Endometrium (tissue), 2 donors: Measurements from ENCODE around the gene FBXO11.

Source experiments
- FAIRE-seq: peaks from 2 replicates; lab custom pipeline; 2012; peaks lifted over from hg19 to GRCh38; lab: Jason Lieb, UNC
- donor health status: control.
- donor health status: control.

Gene FBXO11

DNA sequence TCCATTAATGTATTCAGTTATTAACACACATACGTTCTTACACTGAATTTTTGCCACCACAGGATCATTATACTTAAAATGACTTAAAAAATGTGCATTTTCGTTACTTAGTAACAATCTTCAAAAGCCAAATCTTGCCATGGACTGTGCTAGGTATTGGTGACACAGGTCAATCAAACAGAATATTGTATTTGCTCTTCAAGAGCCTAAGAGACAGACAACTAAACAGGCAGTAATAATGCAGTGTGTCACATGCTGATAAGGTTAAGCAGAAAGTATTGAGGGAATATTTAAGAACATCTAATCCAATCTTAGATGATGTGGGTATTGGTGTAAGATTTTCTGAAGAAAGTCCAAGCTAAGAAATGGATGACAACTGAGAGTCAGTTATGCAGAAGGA is 56.9 kb downstream of the FBXO11 start:
- FAIRE-seq, result no peak

DNA sequence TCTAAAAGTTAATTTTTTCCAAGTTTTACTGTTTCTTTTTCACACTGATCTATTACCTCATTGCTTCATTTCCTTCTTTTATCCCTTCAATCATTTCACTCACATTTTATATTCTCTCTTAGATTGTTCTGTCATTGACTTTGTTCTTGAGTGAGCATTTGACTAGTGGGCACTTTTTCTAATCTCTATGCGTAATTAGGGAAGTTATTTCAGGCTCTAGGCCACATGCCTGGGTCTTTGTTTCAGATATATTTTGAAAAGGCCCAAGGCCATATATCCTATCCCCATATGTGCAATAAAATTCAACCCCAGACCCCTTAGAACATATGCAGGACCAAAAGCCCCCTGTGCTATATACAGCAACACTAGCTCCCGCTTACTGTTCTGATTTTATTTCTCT is 62.1 kb downstream of the FBXO11 start:
- FAIRE-seq, result no peak

DNA sequence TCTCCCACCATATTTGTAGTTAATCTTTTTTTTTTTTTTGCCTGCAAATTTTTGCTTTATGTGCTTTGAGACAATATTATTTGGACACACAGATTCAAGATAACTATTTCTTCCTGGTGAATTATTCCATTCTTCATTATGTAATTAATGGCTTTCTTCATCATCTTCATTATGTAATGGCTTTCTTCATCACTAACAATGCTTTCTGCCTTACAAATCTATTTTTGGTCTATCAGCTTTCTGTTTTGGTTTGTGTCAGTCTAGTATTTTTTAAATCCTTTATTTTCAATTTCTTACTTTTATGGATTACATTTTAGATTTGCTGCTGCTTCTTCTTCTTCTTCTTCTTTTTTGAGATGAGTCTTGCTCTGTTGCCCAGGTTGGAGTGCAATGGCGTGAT is 62.9 kb downstream of the FBXO11 start:
- no peak for FAIRE-seq

DNA sequence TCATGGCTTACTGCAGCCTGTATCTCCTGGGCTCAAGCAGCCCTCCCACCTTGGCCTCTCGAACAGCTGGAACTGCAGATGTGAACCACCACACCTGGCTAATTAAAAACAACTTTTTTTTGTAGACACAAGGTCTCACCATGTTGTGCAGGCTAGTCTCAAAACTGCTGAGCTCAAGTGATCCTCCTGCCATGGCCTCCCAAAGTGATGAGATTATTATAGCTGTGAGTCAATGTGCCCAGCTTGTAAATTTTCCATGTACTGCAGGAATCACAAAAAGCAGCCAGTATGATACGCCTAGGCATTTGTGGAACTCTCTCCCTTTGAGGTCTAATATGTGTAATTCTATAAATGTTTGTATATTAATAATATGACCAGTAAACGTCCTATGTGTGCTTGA is 63.5 kb downstream of the FBXO11 start:
- FAIRE-seq, result no peak

DNA sequence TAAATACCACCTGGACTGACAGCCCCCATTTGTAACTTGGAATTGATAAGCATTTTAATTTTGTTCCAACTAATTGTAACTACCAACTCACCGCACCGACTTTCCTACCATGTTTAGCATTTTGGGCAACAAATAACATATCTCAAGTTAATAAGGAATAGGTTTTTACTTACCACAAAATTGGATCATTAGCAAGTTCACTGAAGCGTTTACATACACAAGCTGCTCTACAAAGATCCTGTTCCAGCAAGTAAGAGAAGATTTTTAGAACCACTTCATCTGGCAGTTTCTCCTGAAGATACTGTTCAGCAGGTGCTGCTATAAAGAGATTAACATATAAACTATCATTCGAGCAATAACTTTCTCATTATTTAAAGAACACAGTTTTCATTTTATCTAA is 67.6 kb downstream of the FBXO11 start:
- FAIRE-seq, result no peak

DNA sequence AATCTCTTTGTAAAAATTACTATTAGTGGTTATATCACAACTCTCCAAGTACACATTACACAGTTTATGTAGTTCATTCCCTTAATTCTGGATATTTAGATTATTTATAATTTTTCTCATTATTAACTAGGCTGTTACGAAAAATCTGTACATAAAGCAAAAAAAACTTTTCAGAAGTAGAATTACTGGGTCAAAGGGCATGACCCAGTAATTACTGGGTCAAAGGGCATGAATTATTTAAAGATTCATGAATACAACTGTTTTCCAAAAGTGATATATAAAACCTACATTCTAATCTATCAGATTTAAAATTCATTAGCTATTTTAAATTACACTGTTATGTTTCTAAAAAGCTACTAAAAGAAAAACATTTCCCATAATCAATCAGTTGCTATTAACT is 68.0 kb downstream of the FBXO11 start:
- no peak for FAIRE-seq

DNA sequence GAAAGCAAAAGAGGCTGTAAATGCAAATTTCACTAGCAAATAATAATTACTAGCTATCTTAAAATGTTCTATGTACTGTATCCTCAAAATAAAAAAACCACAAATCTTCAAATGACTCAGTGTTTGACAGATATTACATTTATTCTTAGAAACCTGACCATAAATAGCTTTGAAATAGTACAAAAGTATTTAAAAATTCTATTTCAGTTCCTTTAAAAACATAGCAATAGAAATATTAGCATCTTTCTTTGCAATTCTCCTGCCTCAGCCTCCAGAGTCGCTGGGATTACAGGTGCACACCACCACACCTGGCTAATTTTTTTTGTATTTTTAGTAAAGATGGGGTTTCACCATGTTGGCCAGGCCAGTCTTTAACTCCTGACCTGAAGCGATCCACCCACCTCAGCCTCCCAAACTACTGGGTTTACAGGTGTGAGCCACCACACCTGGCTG is 72.8 kb downstream of the FBXO11 start:
- no peak for FAIRE-seq

DNA sequence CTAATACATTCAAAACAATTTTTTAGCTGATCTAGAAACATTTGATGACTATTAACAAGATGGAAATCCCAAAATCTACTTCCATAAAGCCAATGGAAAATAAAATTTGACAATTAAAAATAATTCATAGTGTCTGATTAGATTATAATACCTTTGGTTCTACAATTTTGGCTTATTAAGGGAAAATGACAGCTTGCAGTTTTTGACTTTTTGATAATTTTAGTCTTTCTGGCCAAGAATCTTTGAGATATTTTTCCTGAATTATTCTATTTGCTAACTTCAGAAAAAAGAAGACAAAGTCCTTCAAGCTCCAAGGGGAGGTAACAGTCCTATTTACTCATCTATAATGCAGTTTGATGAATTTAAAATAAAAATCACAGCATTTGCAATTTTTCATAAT is 83.8 kb downstream of the FBXO11 start:
- no peak for FAIRE-seq

DNA sequence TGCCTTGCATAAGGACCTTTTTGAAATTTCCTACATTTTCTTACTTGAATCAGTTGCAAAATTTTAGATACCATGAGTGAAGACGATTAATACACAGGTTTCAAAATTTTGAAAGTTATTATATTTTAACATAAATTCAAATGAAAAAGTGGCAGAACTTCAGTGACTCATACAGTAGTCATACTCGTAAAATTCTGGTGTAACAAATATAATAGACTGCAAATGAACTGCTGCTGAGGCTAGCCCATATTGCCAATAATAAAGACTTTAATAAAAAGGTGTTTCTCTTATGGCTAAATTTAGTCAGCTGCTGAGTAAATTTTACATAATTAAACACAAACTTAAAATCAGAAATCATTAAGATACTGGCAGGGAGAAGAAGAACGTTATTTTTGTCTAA is 86.5 kb downstream of the FBXO11 start:
- FAIRE-seq, result no peak

DNA sequence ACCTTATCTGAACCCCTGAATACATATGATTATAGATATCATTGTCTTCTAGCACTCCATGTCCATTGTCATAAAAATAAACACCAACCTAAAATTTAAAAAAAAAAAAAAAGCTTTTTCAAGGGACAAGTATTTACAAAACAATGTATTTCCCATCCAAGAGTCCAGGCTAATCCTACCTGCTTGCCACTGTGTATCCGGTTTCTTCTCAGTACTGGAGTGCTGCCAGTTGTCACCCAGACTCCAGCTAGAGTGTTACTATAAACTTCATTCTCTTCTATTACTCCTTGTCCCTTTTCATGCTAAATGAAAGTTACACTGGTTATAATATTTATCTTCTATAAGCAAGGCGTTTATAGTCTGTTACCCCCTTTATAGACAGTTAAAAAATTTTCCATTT is 87.5 kb downstream of the FBXO11 start:
- FAIRE-seq, result no peak

DNA sequence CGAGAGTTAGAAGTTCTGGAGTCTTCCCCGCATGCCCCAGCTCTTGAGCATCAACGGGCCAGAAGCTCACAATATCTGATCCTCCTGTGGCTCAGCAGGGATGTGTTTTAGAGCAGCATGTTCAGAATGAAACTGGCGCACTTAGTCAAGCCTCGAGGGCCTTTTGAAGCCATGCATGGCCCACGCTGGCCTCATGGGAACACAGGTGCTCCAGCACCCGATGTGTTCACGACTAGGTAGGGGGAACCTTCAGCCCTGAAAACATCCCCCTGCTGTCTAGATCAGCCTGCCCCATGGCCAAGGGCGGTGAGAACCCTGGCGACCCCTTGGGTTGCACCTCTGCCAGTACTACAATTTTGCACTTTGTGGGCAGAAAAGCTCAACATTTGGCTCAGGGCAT is 90.5 kb downstream of the FBXO11 start:
- FAIRE-seq, result no peak

DNA sequence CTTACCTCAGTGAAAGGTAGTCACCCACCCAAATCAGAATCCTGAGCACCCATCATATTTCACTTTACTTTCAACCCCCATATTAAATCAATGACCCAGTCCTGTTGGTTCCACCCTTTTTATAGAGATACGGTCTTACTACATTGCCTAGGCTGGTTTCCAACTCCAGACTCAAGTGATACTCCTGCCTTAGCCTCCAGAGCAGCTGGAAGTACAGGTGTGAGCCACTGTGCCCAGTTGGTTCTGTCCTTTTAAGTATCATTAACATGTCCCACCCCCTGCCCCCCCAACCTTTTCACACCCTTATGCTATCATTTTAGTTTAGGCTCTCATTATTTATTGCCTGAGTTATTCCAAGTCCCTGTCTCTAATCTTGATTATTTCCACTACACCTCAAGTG is 94.6 kb downstream of the FBXO11 start:
- no peak for FAIRE-seq

DNA sequence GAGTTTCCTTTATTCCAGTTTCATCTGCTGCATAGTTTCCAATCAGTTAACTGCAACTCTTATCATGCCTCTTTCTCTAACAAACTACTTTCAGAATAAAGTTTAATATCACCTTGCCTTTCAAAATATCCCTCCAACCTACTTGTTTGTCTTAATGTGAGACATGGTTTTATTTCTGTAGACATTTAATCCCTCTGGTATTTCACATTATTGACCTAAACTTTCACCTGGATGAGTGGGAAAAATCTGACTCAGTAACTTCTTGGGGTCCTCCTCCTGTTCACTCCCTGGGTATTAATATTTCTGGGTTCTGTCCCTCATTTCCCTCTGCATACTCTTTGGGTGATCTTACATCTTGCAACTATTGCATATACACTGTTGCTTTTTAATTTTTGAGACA is 95.4 kb downstream of the FBXO11 start:
- FAIRE-seq, result no peak

DNA sequence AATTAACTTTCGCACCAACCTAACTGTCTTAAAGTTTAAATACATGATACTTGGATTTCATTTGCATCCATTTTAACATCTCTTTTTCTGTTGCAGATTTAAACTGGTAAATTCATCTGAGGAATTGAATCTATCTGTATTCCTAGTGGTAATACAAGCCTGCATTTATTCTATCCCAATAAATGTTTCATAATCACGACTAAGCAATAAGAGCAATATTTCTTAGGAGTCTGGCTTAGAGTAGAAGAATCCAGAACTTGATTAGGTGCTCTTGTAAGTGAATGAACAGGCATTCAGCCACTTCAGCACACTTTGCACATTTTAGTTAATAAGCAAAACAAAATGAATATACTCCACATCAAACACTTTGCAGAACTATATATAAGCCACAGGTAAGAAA is 96.4 kb downstream of the FBXO11 start:
- FAIRE-seq, result no peak

DNA sequence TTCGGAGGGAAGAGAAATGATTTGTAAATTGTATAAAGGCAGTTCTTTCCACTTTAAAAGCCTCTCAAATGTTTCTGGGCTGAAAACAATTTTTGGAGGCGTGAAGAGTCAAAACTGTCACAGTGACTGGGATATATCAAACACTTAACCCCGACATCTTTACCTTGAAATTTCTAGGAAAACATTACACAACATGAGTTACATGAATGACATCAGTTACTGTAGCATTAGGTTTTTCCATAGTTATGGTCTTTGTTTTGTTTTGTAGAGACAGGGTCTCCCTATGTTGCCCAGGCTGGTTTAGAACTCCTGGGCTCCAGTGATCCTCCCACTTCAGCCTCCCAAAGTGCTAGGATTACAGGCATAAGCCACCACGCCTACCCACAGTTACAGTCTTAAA is 97.7 kb downstream of the FBXO11 start:
- no peak for FAIRE-seq

DNA sequence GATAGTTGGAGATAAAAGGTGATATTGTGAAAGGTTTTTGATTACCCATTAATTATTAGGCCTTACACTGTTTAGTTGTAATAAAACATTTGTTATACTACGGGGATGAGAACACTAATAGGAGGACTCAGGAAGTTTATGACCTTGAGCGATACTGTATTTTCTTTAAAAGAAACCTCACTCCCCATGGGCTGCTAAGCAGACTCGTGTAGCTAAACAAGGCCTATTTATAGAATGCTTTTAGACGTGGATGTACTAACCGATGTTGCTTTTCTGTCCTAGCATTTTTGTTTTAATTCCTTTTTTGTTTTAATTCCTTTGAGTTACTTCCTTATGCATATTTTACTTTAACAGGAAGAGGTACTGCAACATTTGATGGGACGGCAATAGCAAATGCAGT is 100.4 kb downstream of the FBXO11 start:
- FAIRE-seq, result peak; percentile 29

DNA sequence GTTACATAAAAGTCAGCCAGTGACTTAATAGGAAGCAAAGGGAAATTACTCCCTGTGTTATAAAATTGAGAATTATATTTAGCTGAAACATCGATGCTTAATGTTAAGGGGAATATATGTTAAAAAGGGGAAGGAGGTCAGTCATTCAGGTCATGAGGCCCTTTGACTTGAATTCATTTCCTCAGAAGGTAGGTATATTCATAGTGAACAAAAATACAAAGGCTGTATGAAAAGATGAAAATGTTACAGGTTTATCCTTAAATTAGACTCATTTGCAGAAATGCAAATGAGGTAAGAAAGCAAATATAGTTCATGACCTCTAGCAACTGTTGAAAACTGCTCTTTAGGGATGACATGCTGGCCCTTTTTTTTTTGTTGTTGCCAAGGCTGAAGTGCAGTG is 102.5 kb downstream of the FBXO11 start:
- no peak for FAIRE-seq

DNA sequence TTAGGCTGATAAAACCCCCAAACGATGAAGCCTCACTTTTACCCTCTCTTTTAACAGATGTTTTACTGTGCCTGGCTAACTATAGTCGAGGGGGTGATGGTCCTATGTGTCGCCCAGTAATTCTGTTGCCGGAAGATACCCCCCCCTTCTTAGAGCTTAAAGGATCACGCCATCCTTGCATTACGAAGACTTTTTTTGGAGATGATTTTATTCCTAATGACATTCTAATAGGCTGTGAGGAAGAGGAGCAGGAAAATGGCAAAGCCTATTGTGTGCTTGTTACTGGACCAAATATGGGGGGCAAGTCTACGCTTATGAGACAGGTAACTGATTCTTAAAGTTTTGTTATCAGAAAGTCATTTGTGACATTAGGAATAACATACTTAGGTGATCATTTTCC is 102.9 kb downstream of the FBXO11 start:
- no peak for FAIRE-seq

DNA sequence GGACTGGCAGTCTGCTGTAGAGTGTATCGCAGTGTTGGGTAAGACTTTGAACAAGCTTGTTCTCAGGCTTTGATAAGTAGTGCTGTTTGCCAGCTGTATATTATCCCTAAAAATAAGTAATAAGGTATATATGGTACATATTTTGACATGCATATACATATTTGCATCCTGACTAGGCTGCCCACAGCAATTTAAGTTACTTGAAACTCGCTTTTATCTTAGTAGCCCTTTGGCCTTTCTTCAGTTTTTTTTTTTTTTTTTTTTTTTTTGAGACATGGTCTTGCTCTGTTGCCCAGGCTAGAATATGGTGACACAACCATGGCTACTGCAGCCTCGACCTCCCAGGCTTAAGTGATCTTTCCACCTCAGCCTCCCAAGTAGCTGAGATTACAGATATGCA is 105.2 kb downstream of the FBXO11 start:
- no peak for FAIRE-seq

DNA sequence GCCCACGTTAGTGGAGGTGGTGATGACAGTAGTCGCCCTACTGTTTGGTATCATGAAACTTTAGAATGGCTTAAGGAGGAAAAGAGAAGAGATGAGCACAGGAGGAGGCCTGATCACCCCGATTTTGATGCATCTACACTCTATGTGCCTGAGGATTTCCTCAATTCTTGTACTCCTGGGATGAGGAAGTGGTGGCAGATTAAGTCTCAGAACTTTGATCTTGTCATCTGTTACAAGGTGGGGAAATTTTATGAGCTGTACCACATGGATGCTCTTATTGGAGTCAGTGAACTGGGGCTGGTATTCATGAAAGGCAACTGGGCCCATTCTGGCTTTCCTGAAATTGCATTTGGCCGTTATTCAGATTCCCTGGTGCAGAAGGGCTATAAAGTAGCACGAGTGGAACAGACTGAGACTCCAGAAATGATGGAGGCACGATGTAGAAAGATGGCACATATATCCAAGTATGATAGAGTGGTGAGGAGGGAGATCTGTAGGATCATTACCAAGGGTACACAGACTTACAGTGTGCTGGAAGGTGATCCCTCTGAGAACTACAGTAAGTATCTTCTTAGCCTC is 107.2 kb downstream of the FBXO11 start:
- no peak for FAIRE-seq

DNA sequence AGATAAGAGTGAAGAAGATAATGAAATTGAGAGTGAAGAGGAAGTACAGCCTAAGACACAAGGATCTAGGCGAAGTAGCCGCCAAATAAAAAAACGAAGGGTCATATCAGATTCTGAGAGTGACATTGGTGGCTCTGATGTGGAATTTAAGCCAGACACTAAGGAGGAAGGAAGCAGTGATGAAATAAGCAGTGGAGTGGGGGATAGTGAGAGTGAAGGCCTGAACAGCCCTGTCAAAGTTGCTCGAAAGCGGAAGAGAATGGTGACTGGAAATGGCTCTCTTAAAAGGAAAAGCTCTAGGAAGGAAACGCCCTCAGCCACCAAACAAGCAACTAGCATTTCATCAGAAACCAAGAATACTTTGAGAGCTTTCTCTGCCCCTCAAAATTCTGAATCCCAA is 107.7 kb downstream of the FBXO11 start:
- FAIRE-seq, result no peak

DNA sequence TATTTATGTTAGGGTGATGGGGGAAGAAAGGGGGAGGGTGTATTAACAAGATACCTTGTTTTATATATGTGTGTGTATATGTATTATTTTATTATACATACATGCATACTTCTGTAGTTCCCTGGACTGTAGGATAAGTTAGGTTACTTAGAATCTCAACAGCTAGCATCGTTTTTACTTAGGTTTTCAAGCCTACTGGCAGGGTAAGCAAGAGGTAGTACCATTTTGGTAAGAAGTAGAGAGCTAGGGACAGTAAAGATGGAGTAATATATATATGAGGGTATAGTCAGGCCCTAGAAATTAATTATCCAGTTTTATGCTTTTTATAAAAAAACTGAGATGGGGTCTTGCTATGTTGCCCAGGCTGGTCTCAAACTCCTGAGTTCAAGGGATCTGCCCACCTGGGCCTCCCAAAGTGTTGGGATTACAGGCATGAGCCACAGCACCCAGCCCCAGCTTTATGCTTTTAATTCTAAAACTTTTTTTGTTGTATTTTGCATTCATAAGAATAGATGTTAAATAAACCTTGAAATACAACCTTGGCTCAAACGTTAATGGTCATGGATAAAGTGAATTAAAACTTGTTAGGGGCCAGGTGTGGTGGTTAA is 110.1 kb downstream of the FBXO11 start:
- FAIRE-seq, result no peak

DNA sequence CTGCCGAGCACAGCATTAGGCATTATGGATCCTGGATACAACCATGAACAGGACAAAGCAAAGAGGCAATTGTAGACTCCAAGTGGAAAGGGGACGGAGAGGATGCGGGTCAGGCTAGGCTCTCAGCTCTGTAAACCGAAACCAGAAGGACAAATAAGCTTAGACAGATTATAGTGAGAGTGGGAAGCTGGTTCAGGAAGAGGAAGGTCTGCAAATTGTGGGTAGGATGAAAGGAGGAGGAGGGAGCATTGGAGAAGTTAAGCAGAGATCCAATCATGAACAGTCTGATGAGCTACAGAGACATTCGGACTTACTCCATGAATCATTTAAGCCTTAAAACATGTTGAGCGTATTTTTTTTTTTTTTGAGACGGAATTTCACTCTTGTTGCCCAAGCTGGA is 120.3 kb downstream of the FBXO11 start:
- FAIRE-seq, result no peak

DNA sequence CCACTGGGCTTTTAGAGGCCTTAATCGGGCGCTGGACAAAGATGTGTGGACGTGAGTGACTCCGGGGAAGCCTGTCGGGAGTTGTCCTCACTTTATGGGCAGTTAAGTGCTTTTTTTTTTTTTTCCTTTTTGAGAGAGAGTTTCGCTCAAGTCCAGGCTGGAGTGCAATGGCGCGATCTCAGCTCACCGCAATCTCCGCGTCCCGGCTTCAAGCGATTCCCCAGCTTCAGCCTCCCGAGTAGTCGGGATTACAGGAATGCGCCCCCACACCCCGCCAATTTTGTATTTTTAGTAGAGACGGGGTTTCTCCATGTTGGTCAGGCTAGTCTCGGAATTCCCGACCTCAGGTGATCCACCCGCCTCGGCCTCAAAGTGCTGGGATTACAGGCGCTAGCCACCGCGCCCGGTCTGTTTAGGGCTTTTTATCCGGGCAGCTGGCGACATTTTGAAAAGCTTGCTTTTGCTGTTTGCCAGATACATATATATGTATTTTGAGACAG is 121.9 kb downstream of the FBXO11 start:
- no peak for FAIRE-seq
